NOMO-1 (cell line): ENCODE results near the gene NXPH2.
"Not testable (repeated sequence)": the region's sequence is repeated elsewhere in the genome, so short reads cannot be mapped to it uniquely, and the experiment has no call there.

Experiments used
- DNase-seq, 2 experiments: peaks; one replicate each; lab custom pipeline; 2025; ENCODE audit not compliant: unreplicated experiment in 2 of 2; lab: John Stamatoyannopoulos, UW

NXPH2 gene

GRCh38 chr2:138760676-138761075, 19.5 kb downstream of the NXPH2 start:
- no peak for DNase-seq

- no peak for DNase-seq
These were observed 22.8 kb downstream of the NXPH2 start for GRCh38 chr2:138757384-138757783.

GRCh38 chr2:138752197-138752956, 27.8 kb downstream of the NXPH2 start:
- DNase-seq = no peak

- no peak for DNase-seq
These were observed 35.5 kb downstream of the NXPH2 start for GRCh38 chr2:138744713-138745112.

GRCh38 chr2:138742441-138743057, 37.6 kb downstream of the NXPH2 start:
- DNase-seq = no peak

GRCh38 chr2:138741851-138742250, 38.3 kb downstream of the NXPH2 start:
- DNase-seq = no peak

- not testable (repeated sequence) for DNase-seq
These were observed 43.1 kb downstream of the NXPH2 start for GRCh38 chr2:138737009-138737554.

GRCh38 chr2:138732651-138733050, 47.5 kb downstream of the NXPH2 start:
- DNase-seq = no peak

GRCh38 chr2:138730497-138731030, 49.6 kb downstream of the NXPH2 start:
- no peak for DNase-seq

- DNase-seq = no peak
These were observed 52.2 kb downstream of the NXPH2 start for GRCh38 chr2:138727956-138728355.

- DNase-seq = no peak
These were observed 53.5 kb downstream of the NXPH2 start for GRCh38 chr2:138726681-138727080.

- DNase-seq = no peak
These were observed 55.3 kb downstream of the NXPH2 start for GRCh38 chr2:138724729-138725459.

- DNase-seq = no peak
These were observed 55.9 kb downstream of the NXPH2 start for GRCh38 chr2:138724327-138724726.

GRCh38 chr2:138723196-138723987, 56.8 kb downstream of the NXPH2 start:
- DNase-seq = no peak

GRCh38 chr2:138722316-138722715, 57.9 kb downstream of the NXPH2 start:
- DNase-seq = no peak

GRCh38 chr2:138720035-138720838, 60.0 kb downstream of the NXPH2 start:
- DNase-seq = no peak

- no peak for DNase-seq
These were observed 61.8 kb downstream of the NXPH2 start for GRCh38 chr2:138718405-138718804.

- no peak for DNase-seq
These were observed 64.0 kb downstream of the NXPH2 start for GRCh38 chr2:138716183-138716582.

- no peak for DNase-seq
These were observed 66.7 kb downstream of the NXPH2 start for GRCh38 chr2:138713504-138713903.

- no peak for DNase-seq
These were observed 67.1 kb downstream of the NXPH2 start for GRCh38 chr2:138713069-138713496.
